ENCODE measurements around the gene RRM1.
"Not testable (repeated sequence)": the region's sequence is repeated elsewhere in the genome, so short reads cannot be mapped to it uniquely, and the experiment has no call there.

RRM1 gene

GRCh38 chr11:4084406-4085125 is 10.0 kb upstream of the RRM1 start:
- no peak for DNase-seq

- no peak for DNase-seq
These were observed 9.0 kb upstream of the RRM1 start for GRCh38 chr11:4085575-4085974.

- DNase-seq = no peak
These were observed 7.8 kb upstream of the RRM1 start for GRCh38 chr11:4086575-4087353.

GRCh38 chr11:4087551-4087950 is 7.0 kb upstream of the RRM1 start:
- DNase-seq = no peak

GRCh38 chr11:4090258-4090657 is 4.3 kb upstream of the RRM1 start:
- DNase-seq = peak; percentile 28

- no peak for DNase-seq
These were observed 2.6 kb upstream of the RRM1 start for GRCh38 chr11:4092026-4092425.

GRCh38 chr11:4093519-4094347 is 866 bp upstream of the RRM1 start:
- no peak for DNase-seq

- no peak for DNase-seq
These were observed 1.1 kb downstream of the RRM1 start for GRCh38 chr11:4095509-4096230.

- DNase-seq = no peak
These were observed 3.5 kb downstream of the RRM1 start for GRCh38 chr11:4098026-4098621.

GRCh38 chr11:4102711-4103110 is 8.1 kb downstream of the RRM1 start:
- DNase-seq = no peak

GRCh38 chr11:4103269-4103668 is 8.7 kb downstream of the RRM1 start:
- no peak for DNase-seq

GRCh38 chr11:4105916-4106315 is 11.3 kb downstream of the RRM1 start:
- DNase-seq = no peak

GRCh38 chr11:4111834-4112233 is 17.2 kb downstream of the RRM1 start:
- DNase-seq = no peak

GRCh38 chr11:4115128-4115527 is 20.5 kb downstream of the RRM1 start:
- DNase-seq = no peak

- DNase-seq = no peak
These were observed 23.5 kb downstream of the RRM1 start for GRCh38 chr11:4118107-4118506.

- no peak for DNase-seq
These were observed 28.6 kb downstream of the RRM1 start for GRCh38 chr11:4123218-4123617.

- no peak for DNase-seq
These were observed 30.5 kb downstream of the RRM1 start for GRCh38 chr11:4125141-4125540.

- DNase-seq = no peak
These were observed 32.8 kb downstream of the RRM1 start for GRCh38 chr11:4127357-4127756.

GRCh38 chr11:4130219-4130618 is 35.6 kb downstream of the RRM1 start:
- DNase-seq = not testable (repeated sequence)

- no peak for DNase-seq
These were observed 40.2 kb downstream of the RRM1 start for GRCh38 chr11:4134806-4135205.

- DNase-seq = no peak
These were observed 43.9 kb downstream of the RRM1 start for GRCh38 chr11:4138497-4138896.

GRCh38 chr11:4140067-4140636 is 45.6 kb downstream of the RRM1 start:
- DNase-seq = no peak
